Muscle layer of colon (tissue), 2 donors: ENCODE results near the gene MRPL44.
"Not testable (repeated sequence)": the region's sequence is repeated elsewhere in the genome, so short reads cannot be mapped to it uniquely, and the experiment has no call there.

Source experiments
- H3K27ac ChIP-seq: one replicate; pipeline ENCODE4 v1.7.0; 2013; ENCODE audit warnings: low read depth, mild to moderate bottlenecking, low read length, moderate library complexity
- H3K27me3 ChIP-seq, 2 donors: one replicate each; pipeline ENCODE4 v1.7.0; 2013; ENCODE audit warnings: low read length in 2 of 2, mild to moderate bottlenecking in 2 of 2; ENCODE audit not compliant: insufficient read depth in 2 of 2, control insufficient read depth in 1 of 2
- H3K36me3 ChIP-seq: one replicate; pipeline ENCODE4 v1.7.0; 2013; ENCODE audit warnings: mild to moderate bottlenecking, low read length; ENCODE audit not compliant: insufficient read depth
- H3K4me1 ChIP-seq: one replicate; pipeline ENCODE4 v1.7.0; 2013; ENCODE audit warnings: mild to moderate bottlenecking, low read length; ENCODE audit not compliant: insufficient read depth
- H3K4me3 ChIP-seq, 2 donors: one replicate each; pipeline ENCODE4 v1.7.0; 2013; ENCODE audit warnings: low read length in 2 of 2, low read depth in 1 of 2, mild to moderate bottlenecking in 1 of 2, moderate library complexity in 1 of 2
- H3K9ac ChIP-seq: one replicate; pipeline ENCODE4 v1.7.0; 2013; ENCODE audit warnings: low read length
- H3K9me3 ChIP-seq: one replicate; pipeline ENCODE4 v1.7.0; 2013; ENCODE audit warnings: mild to moderate bottlenecking, low read length
- donor health status: abdominal sarcoma.
- donor health status: Adenocarcinoma of cecum.

MRPL44 gene

GRCh38 chr2:223996391-223996790, 39.1 kb downstream of the MRPL44 start:
- no peaks in the 10 kb centered on the region for H3K9me3 ChIP-seq
- H3K9ac ChIP-seq: no peak overlapping the region
- H3K36me3 ChIP-seq: no peaks in the 10 kb centered on the region
- no peak overlapping the region for H3K27ac ChIP-seq
- peaks cover 5% of the 10 kb centered on the region for H3K4me1 ChIP-seq
- no peaks in the 10 kb centered on the region for H3K27me3 ChIP-seq
- H3K4me3 ChIP-seq: no peak overlapping the region

- no peaks in the 10 kb centered on the region for H3K27me3 ChIP-seq
- no peak overlapping the region for H3K4me3 ChIP-seq
- no peaks in the 10 kb centered on the region for H3K9me3 ChIP-seq
- H3K27ac ChIP-seq: no peak overlapping the region
- H3K4me1 ChIP-seq: peaks cover 5% of the 10 kb centered on the region
- no peak overlapping the region for H3K9ac ChIP-seq
- H3K36me3 ChIP-seq: no peaks in the 10 kb centered on the region
Observed at GRCh38 chr2:223997938-223998337, 40.7 kb downstream of the MRPL44 start.

GRCh38 chr2:223998948-223999347, 41.7 kb downstream of the MRPL44 start:
- H3K4me1 ChIP-seq: peaks cover 2% of the 10 kb centered on the region
- H3K27ac ChIP-seq: no peak overlapping the region
- no peak overlapping the region for H3K4me3 ChIP-seq
- H3K27me3 ChIP-seq: no peaks in the 10 kb centered on the region
- no peaks in the 10 kb centered on the region for H3K9me3 ChIP-seq
- no peaks in the 10 kb centered on the region for H3K36me3 ChIP-seq
- H3K9ac ChIP-seq: no peak overlapping the region

- Histone ChIP-seq H3K4me1 (no peaks in the 10 kb centered on the region), H3K9me3 (no peaks in the 10 kb centered on the region), H3K27ac (no peak overlapping the region), H3K4me3 (no peak overlapping the region), H3K9ac (no peak overlapping the region), H3K36me3 (no peaks in the 10 kb centered on the region), H3K27me3 (no peaks in the 10 kb centered on the region)
Observed at GRCh38 chr2:223999862-224000261, 42.6 kb downstream of the MRPL44 start.

GRCh38 chr2:224000662-224001061, 43.4 kb downstream of the MRPL44 start:
- H3K4me1 ChIP-seq, H3K27ac ChIP-seq, H3K4me3 ChIP-seq, H3K9ac ChIP-seq, H3K36me3 ChIP-seq, H3K27me3 ChIP-seq, H3K9me3 ChIP-seq: not testable (repeated sequence)

- Histone ChIP-seq H3K4me1 (no peaks in the 10 kb centered on the region), H3K4me3 (no peak overlapping the region), H3K27me3 (no peaks in the 10 kb centered on the region), H3K9me3 (no peaks in the 10 kb centered on the region), H3K36me3 (no peaks in the 10 kb centered on the region), H3K9ac (no peak overlapping the region), H3K27ac (no peak overlapping the region)
Observed at GRCh38 chr2:224004105-224004695, 46.9 kb downstream of the MRPL44 start.

GRCh38 chr2:224008702-224009261, 51.5 kb downstream of the MRPL44 start:
- Histone ChIP-seq H3K4me1 (no peaks in the 10 kb centered on the region), H3K4me3 (no peak overlapping the region), H3K27ac (no peak overlapping the region), H3K9ac (no peak overlapping the region), H3K27me3 (no peaks in the 10 kb centered on the region), H3K36me3 (no peaks in the 10 kb centered on the region), H3K9me3 (no peaks in the 10 kb centered on the region)

GRCh38 chr2:224009605-224010315, 52.5 kb downstream of the MRPL44 start:
- Histone ChIP-seq H3K36me3 (no peaks in the 10 kb centered on the region), H3K4me1 (no peaks in the 10 kb centered on the region), H3K4me3 (no peak overlapping the region), H3K27ac (no peak overlapping the region), H3K9me3 (no peaks in the 10 kb centered on the region), H3K9ac (no peak overlapping the region), H3K27me3 (no peaks in the 10 kb centered on the region)

- Histone ChIP-seq H3K9me3 (no peaks in the 10 kb centered on the region), H3K27me3 (no peaks in the 10 kb centered on the region), H3K27ac (no peak overlapping the region), H3K9ac (no peak overlapping the region), H3K4me3 (no peak overlapping the region), H3K36me3 (no peaks in the 10 kb centered on the region), H3K4me1 (no peaks in the 10 kb centered on the region)
Observed at GRCh38 chr2:224011837-224012236, 54.6 kb downstream of the MRPL44 start.

- Histone ChIP-seq H3K36me3 (no peaks in the 10 kb centered on the region), H3K27me3 (no peaks in the 10 kb centered on the region)
Observed at GRCh38 chr2:224014336-224014735, 57.1 kb downstream of the MRPL44 start.

GRCh38 chr2:224016963-224017362, 59.7 kb downstream of the MRPL44 start:
- H3K4me1 ChIP-seq: no peaks in the 10 kb centered on the region
- H3K36me3 ChIP-seq: no peaks in the 10 kb centered on the region

More at GRCh38 chr2:224014336-224014735, 57.1 kb downstream of the MRPL44 start:
- Histone ChIP-seq H3K4me3 (no peak overlapping the region), H3K27ac (no peak overlapping the region), H3K9me3 (no peaks in the 10 kb centered on the region), H3K9ac (no peak overlapping the region), H3K4me1 (no peaks in the 10 kb centered on the region)

More at GRCh38 chr2:224016963-224017362, 59.7 kb downstream of the MRPL44 start:
- Histone ChIP-seq H3K27ac (no peak overlapping the region), H3K9me3 (no peaks in the 10 kb centered on the region), H3K9ac (no peak overlapping the region), H3K4me3 (no peak overlapping the region), H3K27me3 (no peaks in the 10 kb centered on the region)
